ENCODE data around the gene GRAMD1B. TPM values are rescaled to one million over a fixed set of nuclear protein-coding genes. Genes with fewer than 3 reads are reported as not detected.
"Not testable (repeated sequence)": the region's sequence is repeated elsewhere in the genome, so short reads cannot be mapped to it uniquely, and the experiment has no call there.

Gene GRAMD1B
- total RNA-seq, 2 donors from 2014 or later = 2.1 to 5.7 TPM

GRCh38 chr11:123519055-123519796 lies 89.2 kb downstream of the GRAMD1B start:
- no peak for ATAC-seq (ENCODE audit: insufficient number of reproducible peaks, low FRiP score, low read depth)
- no peak for TF ChIP-seq CTCF (IDR thresholded peaks at IDR 0.05)

GRCh38 chr11:123519797-123520193 lies 89.7 kb downstream of the GRAMD1B start:
- TF ChIP-seq CTCF (IDR thresholded peaks at IDR 0.05) = no peak
- Histone ChIP-seq H3K27ac (no peak overlapping the region), H3K4me1 (ENCODE audit: control insufficient read depth in 1 of 2, low read depth in 2 of 2) (no peaks in the 10 kb centered on the region), H3K9me3 (no peaks in the 10 kb centered on the region), H3K4me3 (no peak overlapping the region), H3K36me3 (no peaks in the 10 kb centered on the region), H3K27me3 (replicated peaks; ENCODE audit: insufficient read depth) (no peaks in the 10 kb centered on the region)
- DNase-seq (ENCODE audit: low spot score) = no peak
- no peak for ATAC-seq (ENCODE audit: insufficient number of reproducible peaks, low FRiP score, low read depth)

More at GRCh38 chr11:123519055-123519796, 89.2 kb downstream of the GRAMD1B start:
- H3K4me1 ChIP-seq (ENCODE audit: control insufficient read depth in 1 of 2, low read depth in 2 of 2) = no peaks in the 10 kb centered on the region
- no peak overlapping the region for H3K4me3 ChIP-seq
- DNase-seq (ENCODE audit: low spot score) = no peak
- H3K9me3 ChIP-seq = no peaks in the 10 kb centered on the region
- H3K27me3 ChIP-seq (replicated peaks; ENCODE audit: insufficient read depth) = no peaks in the 10 kb centered on the region
- no peak overlapping the region for H3K27ac ChIP-seq
- no peaks in the 10 kb centered on the region for H3K36me3 ChIP-seq

GRCh38 chr11:123520476-123520875 lies 90.4 kb downstream of the GRAMD1B start:
- not testable (repeated sequence) for H3K4me3 ChIP-seq; H3K36me3 ChIP-seq; ATAC-seq (ENCODE audit: insufficient number of reproducible peaks, low FRiP score, low read depth); H3K4me1 ChIP-seq (ENCODE audit: control insufficient read depth in 1 of 2, low read depth in 2 of 2); DNase-seq (ENCODE audit: low spot score); H3K27ac ChIP-seq; H3K27me3 ChIP-seq (replicated peaks; ENCODE audit: insufficient read depth); H3K9me3 ChIP-seq

GRCh38 chr11:123521001-123521400 lies 90.9 kb downstream of the GRAMD1B start:
- ATAC-seq (ENCODE audit: insufficient number of reproducible peaks, low FRiP score, low read depth) (no peak), DNase-seq (ENCODE audit: low spot score) (no peak)
- Histone ChIP-seq H3K36me3 (no peaks in the 10 kb centered on the region), H3K9me3 (no peaks in the 10 kb centered on the region), H3K4me1 (ENCODE audit: control insufficient read depth in 1 of 2, low read depth in 2 of 2) (no peaks in the 10 kb centered on the region), H3K27ac (no peak overlapping the region), H3K27me3 (replicated peaks; ENCODE audit: insufficient read depth) (no peaks in the 10 kb centered on the region), H3K4me3 (no peak overlapping the region)
- TF ChIP-seq CTCF (IDR thresholded peaks at IDR 0.05) = no peak

- Histone ChIP-seq H3K27me3 (replicated peaks; ENCODE audit: insufficient read depth) (no peaks in the 10 kb centered on the region), H3K9me3 (no peaks in the 10 kb centered on the region), H3K27ac (no peak overlapping the region), H3K4me1 (ENCODE audit: control insufficient read depth in 1 of 2, low read depth in 2 of 2) (no peaks in the 10 kb centered on the region), H3K36me3 (no peaks in the 10 kb centered on the region), H3K4me3 (no peak overlapping the region)
- no peak for TF ChIP-seq CTCF (IDR thresholded peaks at IDR 0.05)
- DNase-seq (ENCODE audit: low spot score) (no peak), ATAC-seq (ENCODE audit: insufficient number of reproducible peaks, low FRiP score, low read depth) (no peak)
Observed at GRCh38 chr11:123521930-123522329, 91.9 kb downstream of the GRAMD1B start.

GRCh38 chr11:123523539-123523938 lies 93.5 kb downstream of the GRAMD1B start:
- ATAC-seq (ENCODE audit: insufficient number of reproducible peaks, low FRiP score, low read depth) = no peak
- Histone ChIP-seq H3K27ac (no peak overlapping the region), H3K4me1 (ENCODE audit: control insufficient read depth in 1 of 2, low read depth in 2 of 2) (no peaks in the 10 kb centered on the region), H3K9me3 (no peaks in the 10 kb centered on the region), H3K36me3 (no peaks in the 10 kb centered on the region), H3K4me3 (no peak overlapping the region), H3K27me3 (replicated peaks; ENCODE audit: insufficient read depth) (no peaks in the 10 kb centered on the region)
- no peak for DNase-seq (ENCODE audit: low spot score)
- TF ChIP-seq CTCF (IDR thresholded peaks at IDR 0.05) = no peak
